CD14-positive monocyte (primary cell): ENCODE measurements around the gene BSG. TPM values are rescaled to one million over a fixed set of nuclear protein-coding genes. Genes with fewer than 3 reads are reported as not detected.

Experiments
- DNase-seq, 3 donors: peaks; one replicate each; pipeline ENCODE4 v3.0.0-alpha.2; 2011 to 2022
- H2AFZ ChIP-seq: 2 replicates; pipeline ENCODE4 v1.6.0; 2012; ENCODE audit warnings: mild to moderate bottlenecking, low read depth, low read length, inconsistent platforms; ENCODE audit not compliant: insufficient read depth, poor library complexity, severe bottlenecking
- H3K27ac ChIP-seq, 2 donors: 1 replicate in 1 of 2; 2 replicates in 1 of 2; pipeline ENCODE4 v1.5.1; 2012 to 2013; ENCODE audit warnings: low read length in 2 of 2, control low read depth in 1 of 2, inconsistent platforms in 1 of 2, low read depth in 1 of 2, mild to moderate bottlenecking in 1 of 2
- H3K27me3 ChIP-seq, 2 donors: one replicate each; pipeline versions ENCODE4 v1.6.0 to v1.6.1; 2011 to 2013; ENCODE audit warnings: low read length in 2 of 2; ENCODE audit not compliant: control insufficient read depth in 2 of 2, insufficient read depth in 2 of 2
- H3K36me3 ChIP-seq, 2 donors: replicated peaks in 1 of 2; 1 replicate in 1 of 2; 2 replicates in 1 of 2; pipeline versions ENCODE4 v1.5.1 to v1.6.1; 2012 to 2013; ENCODE audit warnings: low read length in 2 of 2, control low read depth in 1 of 2, inconsistent platforms in 1 of 2, mild to moderate bottlenecking in 1 of 2; ENCODE audit not compliant: insufficient read depth in 2 of 2, control insufficient read depth in 1 of 2
- H3K4me1 ChIP-seq, 2 donors: 1 replicate in 1 of 2; 2 replicates in 1 of 2; pipeline versions ENCODE4 v1.5.1 to v1.6.1; 2012 to 2013; ENCODE audit warnings: low read length in 2 of 2, control low read depth in 1 of 2, inconsistent platforms in 1 of 2, mild to moderate bottlenecking in 1 of 2, moderate library complexity in 1 of 2; ENCODE audit not compliant: insufficient read depth in 2 of 2, control insufficient read depth in 1 of 2
- H3K4me2 ChIP-seq: replicated peaks from 2 replicates; pipeline ENCODE3; 2012; ENCODE audit warnings: low read length, moderate library complexity, mild to moderate bottlenecking; ENCODE audit not compliant: poor library complexity, severe bottlenecking; ENCODE audit errors: extremely low read depth
- H3K4me3 ChIP-seq, 3 experiments: fragments of 200-600 bp in 1 of 3; sonication (generic) in 1 of 3; replicated peaks in 1 of 3; 1 replicate in 2 of 3; 2 replicates in 1 of 3; pipeline ENCODE4 v1.5.1; 2011 to 2013; ENCODE audit warnings: low read length in 3 of 3, mild to moderate bottlenecking in 3 of 3, control low read depth in 2 of 3, low read depth in 2 of 3, inconsistent platforms in 1 of 3, moderate library complexity in 1 of 3
- H3K79me2 ChIP-seq: 2 replicates; pipeline ENCODE4 v1.6.0; 2012; ENCODE audit warnings: mild to moderate bottlenecking, control low read depth, inconsistent platforms, low read length, moderate library complexity; ENCODE audit not compliant: insufficient read depth
- H3K9ac ChIP-seq: 2 replicates; pipeline ENCODE4 v1.6.0; 2017; ENCODE audit warnings: low read length, mild to moderate bottlenecking; ENCODE audit not compliant: insufficient read depth, poor library complexity, severe bottlenecking
- H3K9me3 ChIP-seq, 2 donors: replicated peaks in 1 of 2; 1 replicate in 1 of 2; 2 replicates in 1 of 2; pipeline versions ENCODE4 v1.5.1 to v1.6.1; 2012 to 2013; ENCODE audit warnings: low read length in 2 of 2, control low read depth in 1 of 2; ENCODE audit not compliant: control insufficient read depth in 1 of 2, insufficient read depth in 1 of 2
- H4K20me1 ChIP-seq: 2 replicates; pipeline ENCODE4 v1.6.0; 2012; ENCODE audit warnings: mild to moderate bottlenecking, low read length, control low read depth, moderate library complexity; ENCODE audit not compliant: insufficient read depth
- H3K27ac Mint-ChIP-seq, 7 donors: one replicate each; pipeline ENCODE4 v1.8.0; 2020; ENCODE audit warnings: mild to moderate bottlenecking in 7 of 7, mixed read lengths in 7 of 7, moderate library complexity in 6 of 7, inconsistent platforms in 2 of 7
- H3K27me3 Mint-ChIP-seq, 3 donors: one replicate each; pipeline ENCODE4 v1.8.0; 2021 to 2022; ENCODE audit warnings: low read depth in 3 of 3, mild to moderate bottlenecking in 3 of 3, mixed read lengths in 3 of 3, moderate library complexity in 3 of 3, inconsistent platforms in 1 of 3
- H3K36me3 Mint-ChIP-seq, 2 donors: one replicate each; pipeline ENCODE4 v1.8.0; 2020; ENCODE audit warnings: mixed read lengths in 2 of 2, inconsistent platforms in 1 of 2, mild to moderate bottlenecking in 1 of 2
- H3K4me1 Mint-ChIP-seq: one replicate; pipeline ENCODE4 v1.8.0; 2020; ENCODE audit warnings: mild to moderate bottlenecking, mixed read lengths
- H3K4me3 Mint-ChIP-seq, 2 donors: one replicate each; pipeline ENCODE4 v1.8.0; 2020; ENCODE audit warnings: mild to moderate bottlenecking in 2 of 2, mixed read lengths in 2 of 2, moderate library complexity in 1 of 2
- H3K9me3 Mint-ChIP-seq, 7 donors: one replicate each; pipeline ENCODE4 v1.8.0; 2020 to 2022; ENCODE audit warnings: mixed read lengths in 7 of 7, mild to moderate bottlenecking in 6 of 7, moderate library complexity in 6 of 7, inconsistent platforms in 2 of 7
- CTCF ChIP-seq: fragments of 200-600 bp; IDR thresholded peaks from one replicate; pipeline ENCODE4 v1.8.0; 2022; ENCODE audit warnings: antibody characterized with exemption, mild to moderate bottlenecking
- WGBS: methylation state at CpG from one replicate; pipeline ENCODE4 v1.1.5; 2013; ENCODE audit warnings: missing lambda C conversion rate; ENCODE audit not compliant: insufficient coverage; 5-methylcytosine and 5-hydroxymethylcytosine counted together
- intact Hi-C, 2 donors: fragments of 100-400 bp; cut with micrococcal nuclease; formaldehyde crosslinking; loops; one replicate each; pipeline versions ENCODE4 v1.15.0 to v1.15.1; 2023
- polyA plus RNA-seq, 3 donors: library from polyadenylated mRNA; depleted of rRNA in 1 of 3; unstranded in 2 of 3; stranded (reverse) in 1 of 3; fragments of 300-500 nt in 2 of 3; fragments of >200 nt in 1 of 3; fragmentation: Illumina TruSeq in 2 of 3; gene quantifications; 1 replicate in 2 of 3; 2 replicates in 1 of 3; pipeline ENCODE4 v1.2.3, GENCODE V29; 2012 to 2021

Gene BSG
- polyA plus RNA-seq, 3 donors: 190 to 431 (median 364) TPM

DNA sequence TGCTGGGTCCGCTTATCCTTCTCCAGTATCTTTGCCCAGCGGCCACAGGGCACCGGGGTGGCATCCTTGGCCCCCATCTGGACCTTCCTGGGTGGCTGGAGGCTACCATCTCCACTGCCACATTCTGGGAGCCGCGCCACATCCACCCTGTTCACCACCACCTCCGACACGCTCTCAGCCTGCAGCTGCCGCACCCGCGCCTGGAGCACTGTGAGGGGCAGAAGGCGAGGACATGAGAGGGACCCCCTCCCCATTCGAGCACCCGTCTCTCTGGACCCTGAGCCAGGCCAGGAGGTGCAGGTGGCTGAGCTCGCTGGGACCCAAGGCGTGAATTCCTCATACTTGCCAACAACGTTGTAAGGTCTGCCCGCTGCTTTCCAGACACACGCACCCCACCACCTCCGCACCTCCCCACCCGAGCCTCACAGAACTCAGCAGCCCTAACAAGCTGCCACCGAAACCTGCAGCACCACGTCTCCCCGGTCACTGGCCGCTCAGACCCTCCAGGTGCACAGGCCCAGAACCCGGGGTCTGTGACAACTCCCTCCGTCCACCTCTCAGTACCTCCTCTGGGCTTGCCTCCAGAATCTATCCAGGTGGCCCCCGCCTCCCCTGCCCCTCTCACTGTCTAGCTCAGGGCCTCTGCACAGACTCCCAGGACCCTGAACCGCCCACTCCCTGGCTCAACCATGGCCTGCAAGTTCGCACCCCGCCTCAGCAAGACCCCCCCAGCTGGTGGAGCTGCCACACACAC, 57.7 kb downstream of the BSG start:
- no peak overlapping the region for H3K4me3 ChIP-seq
- peaks cover 3% of the 10 kb centered on the region for H4K20me1 ChIP-seq
- no peak overlapping the region for H2AFZ ChIP-seq
- intact Hi-C loops: loop anchor here (10.0 kb wide), 2 partner anchors 95 to 125 kb away; partner anchors contain the start of genes CDC34 (in 1 of the 2) and TPGS1 (in 1 of the 2)
- TF ChIP-seq CTCF: no peak
- Mint-ChIP-seq H3K9me3 (no peaks in the 10 kb centered on the region), H3K27me3 (peaks cover 0 to 4% (median 3%) of the 10 kb centered on the region in 3 donors), H3K4me1 (peaks cover 24% of the 10 kb centered on the region), H3K4me3 (no peak overlapping the region), H3K27ac (no peak overlapping the region), H3K36me3 (peaks cover 28 to 62% of the 10 kb centered on the region in 2 donors)
- H3K79me2 ChIP-seq: peaks cover 4% of the 10 kb centered on the region
- H3K27ac ChIP-seq: no peak overlapping the region
- no peak overlapping the region for H3K4me2 ChIP-seq
- 95% methylated on average over 27 of the region's 30 CpGs for WGBS
- DNase-seq: no peak
- H3K9me3 ChIP-seq: no peaks in the 10 kb centered on the region
- H3K36me3 ChIP-seq: peaks cover 9 to 39% of the 10 kb centered on the region in 2 donors
- peaks cover 18 to 26% of the 10 kb centered on the region in 2 donors for H3K4me1 ChIP-seq
- H3K9ac ChIP-seq: no peak overlapping the region
- no peaks in the 10 kb centered on the region for H3K27me3 ChIP-seq

DNA sequence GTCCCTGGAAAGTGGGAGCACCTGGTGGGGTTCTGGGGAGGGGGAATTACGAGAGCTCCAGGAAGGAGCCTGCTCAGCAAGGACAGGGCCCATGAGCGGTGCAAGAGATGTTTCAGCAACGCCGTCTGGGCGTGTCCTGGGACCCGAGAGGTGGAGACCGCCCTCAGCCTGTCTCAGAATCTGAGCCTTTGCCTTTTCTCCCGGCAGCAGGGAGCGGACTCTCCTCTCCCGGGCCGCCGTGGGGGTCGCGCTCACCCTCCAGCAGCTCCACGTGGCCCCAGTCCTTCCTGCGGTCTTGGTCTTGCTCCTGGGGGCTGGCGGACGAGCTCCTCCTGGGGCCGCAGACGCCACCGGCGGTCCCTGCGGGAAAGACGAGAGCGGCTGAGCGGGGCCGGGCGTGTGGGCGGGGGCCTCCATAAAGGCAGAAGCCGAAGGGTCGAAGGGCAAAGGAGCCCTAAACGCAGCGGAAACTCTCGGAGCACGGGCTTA, 60.2 kb downstream of the BSG start:
- Mint-ChIP-seq H3K4me1 (peaks cover 24% of the 10 kb centered on the region), H3K27ac (peak overlapping the region in 6 of 7 donors; percentile 57 to 89 (median 84)), H3K9me3 (no peaks in the 10 kb centered on the region), H3K27me3 (peaks cover 7 to 11% (median 8%) of the 10 kb centered on the region in 3 donors), H3K36me3 (peaks cover 23 to 43% of the 10 kb centered on the region in 2 donors), H3K4me3 (peak overlapping the region; percentile 94 to 98)
- Histone ChIP-seq H2AFZ (peak overlapping the region; percentile 98), H4K20me1 (peaks cover 3% of the 10 kb centered on the region), H3K27ac (peak overlapping the region in 1 of 2 donors; percentile 65), H3K36me3 (peaks cover 7 to 34% of the 10 kb centered on the region in 2 donors), H3K4me1 (peaks cover 18 to 26% of the 10 kb centered on the region in 2 donors), H3K79me2 (peaks cover 4% of the 10 kb centered on the region), H3K9ac (peak overlapping the region; percentile 74), H3K4me2 (peak overlapping the region; percentile 100), H3K27me3 (no peaks in the 10 kb centered on the region), H3K4me3 (peak overlapping the region; percentile 72 to 99 (median 81)), H3K9me3 (no peaks in the 10 kb centered on the region)
- 5% methylated on average over 35 of the region's 35 CpGs for WGBS
- peak in 1 of 3 donors; percentile 24 for DNase-seq
- no peak for TF ChIP-seq CTCF
- intact Hi-C loops: loop anchor here (2.0 to 10.0 kb wide), 3 partner anchors 30 to 128 kb away; partner anchors contain the start of genes CDC34 (in 1 of the 2), RNF126 (in 1 of the 2) and TPGS1 (in 1 of the 2)

Other genes starting within 250 kb of the BSG start
- 10 to 100 TPM in 1 of 3 donors, 1 to 10 TPM in 2; 3.6 to 21.9 (median 6.9) TPM for gene MIER2, start 227.8 kb upstream of the BSG start, polyA plus RNA-seq
- gene C2CD4C, start 163.4 kb upstream of the BSG start, polyA plus RNA-seq: not detected
- not detected for gene SHC2, start 111.6 kb upstream of the BSG start, polyA plus RNA-seq
- under 1 TPM in 1 of 3 donors, not detected in 2; 0.17 TPM for gene MADCAM1, start 76.1 kb upstream of the BSG start, polyA plus RNA-seq
- gene TPGS1, start 65.1 kb upstream of the BSG start, polyA plus RNA-seq: 10 to 100 TPM in 2 of 3 donors, 1 to 10 TPM in 1; 9.2 to 48.1 (median 14.2) TPM
- gene CDC34, start 40.8 kb upstream of the BSG start, polyA plus RNA-seq: 10 to 100 TPM; 25.2 to 49.2 (median 43.0) TPM
- 1 to 10 TPM in 1 of 3 donors, under 1 TPM in 2; 0.32 to 1.4 (median 0.48) TPM for gene GZMM, start 28.5 kb upstream of the BSG start, polyA plus RNA-seq
- under 1 TPM in 1 of 3 donors, not detected in 2; 0.21 TPM for gene HCN2, start 17.3 kb downstream of the BSG start, polyA plus RNA-seq
- gene POLRMT, start 60.9 kb downstream of the BSG start, polyA plus RNA-seq: 10 to 100 TPM; 16.2 to 40.5 (median 17.6) TPM
- not detected for gene FGF22, start 67.3 kb downstream of the BSG start, polyA plus RNA-seq
- gene RNF126, start 90.6 kb downstream of the BSG start, polyA plus RNA-seq: 10 to 100 TPM; 29.1 to 51.6 (median 31.6) TPM
- 10 to 100 TPM in 1 of 3 donors, 1 to 10 TPM in 2; 2.5 to 42.1 (median 5.2) TPM for gene FSTL3, start 103.8 kb downstream of the BSG start, polyA plus RNA-seq
- 1 to 10 TPM in 1 of 3 donors, under 1 TPM in 2; 0.16 to 1.4 (median 0.78) TPM for gene PRSS57, start 122.9 kb downstream of the BSG start, polyA plus RNA-seq
- gene PALM, start 136.3 kb downstream of the BSG start, polyA plus RNA-seq: under 1 TPM in 1 of 3 donors, not detected in 2; 0.23 TPM
- not detected for gene MISP, start 178.5 kb downstream of the BSG start, polyA plus RNA-seq
- 100 to 1,000 TPM in 1 of 3 donors, 10 to 100 TPM in 2; 62.4 to 117 (median 81.6) TPM for gene PTBP1, start 224.9 kb downstream of the BSG start, polyA plus RNA-seq
- 1 to 10 TPM in 1 of 3 donors, not detected in 2; 1.2 TPM for gene PLPPR3, start 249.4 kb downstream of the BSG start, polyA plus RNA-seq